HEK293T (cell line): ENCODE data around the gene CXCL10.

ENCODE experiments used
- CTCF ChIA-PET: fragments of 350-600 bp; formaldehyde crosslinking; extraction: SDS; loops from one replicate; lab custom pipeline; 2021; ENCODE audit warnings: antibody characterized with exemption, inconsistent platforms; lab: Yijun Ruan, JAX
- POLR2A ChIA-PET: fragments of 350-600 bp; formaldehyde crosslinking; extraction: SDS; loops from one replicate; lab custom pipeline; 2020; ENCODE audit warnings: antibody characterized with exemption, inconsistent platforms; lab: Yijun Ruan, JAX
- DNase-seq: peaks from one replicate; pipeline ENCODE4 v3.0.0; 2012; ENCODE audit warnings: mixed read lengths; ENCODE audit errors: extremely low spot score
- ARNT ChIP-seq: fragments of 450-650 bp; IDR thresholded peaks from 2 replicates; pipeline ENCODE4 v1.6.1; 2017; ENCODE audit warnings: mild to moderate bottlenecking
- BHLHE40 ChIP-seq: fragments of 450-650 bp; IDR thresholded peaks from 2 replicates; pipeline ENCODE4 v1.6.1; 2016; ENCODE audit warnings: mild to moderate bottlenecking, moderate library complexity, borderline replicate concordance
- CTBP1 ChIP-seq: fragments of 450-650 bp; IDR thresholded peaks from 2 replicates; pipeline ENCODE4 v1.6.1; 2016; ENCODE audit warnings: borderline replicate concordance
- ELF4 ChIP-seq: fragments of 450-650 bp; IDR thresholded peaks from 2 replicates; pipeline ENCODE4 v1.6.1; 2017; ENCODE audit warnings: antibody characterized with exemption
- FOXA1 ChIP-seq: fragments of 450-650 bp; IDR thresholded peaks from 2 replicates; pipeline ENCODE4 v1.6.1; 2016; ENCODE audit warnings: mild to moderate bottlenecking
- FOXK2 ChIP-seq: fragments of 450-650 bp; IDR thresholded peaks from 2 replicates; pipeline ENCODE4 v1.6.1; 2016; ENCODE audit warnings: mild to moderate bottlenecking
- FOXM1 ChIP-seq: fragments of 450-650 bp; IDR thresholded peaks from 2 replicates; pipeline ENCODE4 v1.6.1; 2017; ENCODE audit warnings: mild to moderate bottlenecking, borderline replicate concordance
- HDGF ChIP-seq: fragments of 450-650 bp; IDR thresholded peaks from 2 replicates; pipeline ENCODE4 v1.6.1; 2017; ENCODE audit warnings: antibody characterized with exemption, borderline replicate concordance
- L3MBTL2 ChIP-seq: fragments of 450-650 bp; conservative IDR thresholded peaks from 2 replicates; pipeline ENCODE4 v1.6.1; 2016; ENCODE audit warnings: mild to moderate bottlenecking
- LEF1 ChIP-seq: fragments of 450-650 bp; IDR thresholded peaks from 2 replicates; pipeline ENCODE4 v1.6.1; 2017; ENCODE audit warnings: mild to moderate bottlenecking, borderline replicate concordance
- NFRKB ChIP-seq: fragments of 450-650 bp; IDR thresholded peaks from 2 replicates; pipeline ENCODE4 v1.6.1; 2016; ENCODE audit warnings: mild to moderate bottlenecking, moderate library complexity
- PKNOX1 ChIP-seq: fragments of 450-650 bp; IDR thresholded peaks from 2 replicates; pipeline ENCODE4 v1.6.1; 2016
- SP1 ChIP-seq: fragments of 450-650 bp; IDR thresholded peaks from 2 replicates; pipeline ENCODE4 v1.6.1; 2017
- SUZ12 ChIP-seq: fragments of 450-650 bp; IDR thresholded peaks from 2 replicates; pipeline ENCODE4 v1.6.1; 2016; ENCODE audit warnings: mild to moderate bottlenecking
- TARDBP ChIP-seq: fragments of 450-650 bp; IDR thresholded peaks from 2 replicates; pipeline ENCODE4 v1.6.1; 2016
- ZNF384 ChIP-seq: fragments of 450-650 bp; IDR thresholded peaks from 2 replicates; pipeline ENCODE4 v1.6.1; 2016

Gene CXCL10

GRCh38 chr4:75980576-75980975 is 42.7 kb downstream of the CXCL10 start:
- no peak for DNase-seq
- ChIA-PET CTCF (no interaction called here), POLR2A (no interaction called here)
- TF ChIP-seq SUZ12 (no peak), CTBP1 (no peak), PKNOX1 (no peak), ZNF384 (no peak), FOXK2 (no peak), TARDBP (no peak), HDGF (no peak), ELF4 (no peak), FOXA1 (no peak), FOXM1 (no peak), BHLHE40 (no peak), L3MBTL2 (no peak)

- no peak for DNase-seq
- ChIA-PET POLR2A (no interaction called here), CTCF (no interaction called here)
- no peak for TF ChIP-seq HDGF
- no peak for TF ChIP-seq L3MBTL2
- no peak for TF ChIP-seq PKNOX1
- no peak for TF ChIP-seq SUZ12
- no peak for TF ChIP-seq NFRKB
- no peak for TF ChIP-seq ELF4
- TF ChIP-seq ARNT: no peak
- no peak for TF ChIP-seq TARDBP
- TF ChIP-seq LEF1: no peak
Observed at GRCh38 chr4:75976177-75976576, 47.1 kb downstream of the CXCL10 start.

GRCh38 chr4:75973766-75974165 is 49.5 kb downstream of the CXCL10 start:
- TF ChIP-seq FOXM1 (no peak), SP1 (no peak), HDGF (no peak), TARDBP (no peak), LEF1 (no peak), ELF4 (no peak), BHLHE40 (no peak)
- DNase-seq: no peak
- ChIA-PET POLR2A (no interaction called here), CTCF (interaction anchor here (0.6 kb wide), 1 partner anchor 126 kb away, joined by 4 read pairs; no protein-coding TSS in a partner anchor)
